RWPE2 (cell line): ENCODE data around the gene BRSK2.

ENCODE experiments used
- ATAC-seq: fragments of 200-7000 bp; cut with Tn5 transposase; 3 replicates; pipeline ENCODE4 v1.9.1; 2021; ENCODE audit warnings: low read depth
- DNase-seq: peaks from one replicate; pipeline ENCODE4 v3.0.0-alpha.2; 2020; ENCODE audit warnings: low spot score
- H3K27ac ChIP-seq: fragments of 450-650 bp; 2 replicates; pipeline ENCODE4 v1.5.1; 2017; ENCODE audit warnings: mild to moderate bottlenecking; ENCODE audit not compliant: poor library complexity, severe bottlenecking
- H3K27me3 ChIP-seq: fragments of 250-450 bp; sonication (Bioruptor Pico); 2 replicates; pipeline ENCODE4 v1.5.1; 2021; ENCODE audit warnings: mild to moderate bottlenecking, moderate library complexity; ENCODE audit not compliant: insufficient read depth, poor library complexity, severe bottlenecking
- H3K36me3 ChIP-seq: fragments of 250-450 bp; sonication (Bioruptor Pico); 2 replicates; pipeline ENCODE4 v1.5.1; 2020; ENCODE audit warnings: low read depth, mild to moderate bottlenecking, moderate library complexity
- H3K4me1 ChIP-seq: fragments of 250-450 bp; sonication (Bioruptor Pico); 2 replicates; pipeline ENCODE4 v1.5.1; 2021; ENCODE audit warnings: mild to moderate bottlenecking, moderate library complexity; ENCODE audit not compliant: insufficient read depth, poor library complexity, severe bottlenecking
- H3K4me3 ChIP-seq: fragments of 250-450 bp; sonication (Bioruptor Pico); 2 replicates; pipeline ENCODE4 v1.5.1; 2021; ENCODE audit warnings: mild to moderate bottlenecking, moderate library complexity; ENCODE audit not compliant: severe bottlenecking
- H3K9me3 ChIP-seq: fragments of 250-450 bp; sonication (Bioruptor Pico); 2 replicates; pipeline ENCODE4 v1.5.1; 2021; ENCODE audit warnings: mild to moderate bottlenecking, moderate library complexity; ENCODE audit not compliant: severe bottlenecking
- CTCF ChIP-seq: fragments of 450-650 bp; IDR thresholded peaks from one replicate; pipeline ENCODE4 v1.5.1; 2017; ENCODE audit warnings: mild to moderate bottlenecking, moderate library complexity; ENCODE audit not compliant: poor library complexity, severe bottlenecking

Gene BRSK2

DNA sequence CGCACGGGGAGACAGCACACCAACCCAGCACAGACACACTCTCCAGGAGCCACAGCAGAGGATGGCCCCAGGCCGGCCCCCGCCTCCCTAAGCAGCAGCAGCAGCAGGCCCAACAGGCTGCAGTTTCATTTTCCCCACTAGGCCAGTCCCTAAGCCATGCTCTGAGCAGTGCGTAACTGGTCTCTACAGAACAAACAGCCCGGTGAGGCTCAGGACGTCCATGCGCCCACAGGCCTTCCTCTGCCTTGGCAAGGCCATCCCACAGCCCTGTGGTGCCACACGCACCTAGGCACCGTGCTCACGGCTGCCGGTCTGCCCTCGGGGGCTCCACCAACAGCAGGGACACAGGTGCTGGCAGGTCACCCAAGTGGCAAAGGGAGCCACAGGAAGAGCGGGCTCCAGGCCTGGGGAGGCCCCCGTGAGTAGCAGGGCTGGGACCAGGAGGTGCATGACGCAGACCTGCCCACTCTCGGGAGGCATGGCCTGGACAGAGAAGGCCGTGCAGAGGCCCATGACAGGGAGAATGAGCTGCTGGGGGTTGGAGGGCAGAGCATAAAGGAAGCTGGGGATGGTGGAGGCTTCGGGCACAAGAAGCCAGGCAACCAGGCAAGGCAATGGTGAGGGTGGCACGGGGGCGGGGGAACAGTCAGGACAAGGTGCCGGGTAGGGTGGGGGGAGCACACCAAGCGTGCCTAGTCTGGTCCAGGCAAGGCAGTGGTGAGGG lies 98.3 kb downstream of the BRSK2 start:
- no peak for DNase-seq
- Histone ChIP-seq H3K9me3 (no peaks in the 10 kb centered on the region), H3K27ac (no peak overlapping the region), H3K36me3 (no peaks in the 10 kb centered on the region), H3K4me1 (no peaks in the 10 kb centered on the region), H3K27me3 (no peaks in the 10 kb centered on the region), H3K4me3 (no peak overlapping the region)
- TF ChIP-seq CTCF: no peak
- ATAC-seq: no peak

GRCh38 chr11:1488575-1489180 lies 98.9 kb downstream of the BRSK2 start:
- no peak for ATAC-seq

GRCh38 chr11:1490651-1491050 lies 100.9 kb downstream of the BRSK2 start:
- no peak for DNase-seq
- Histone ChIP-seq H3K4me1 (no peaks in the 10 kb centered on the region), H3K9me3 (no peaks in the 10 kb centered on the region), H3K4me3 (no peak overlapping the region), H3K27ac (no peak overlapping the region), H3K36me3 (no peaks in the 10 kb centered on the region), H3K27me3 (no peaks in the 10 kb centered on the region)
- ATAC-seq: no peak
- TF ChIP-seq CTCF: no peak

More at GRCh38 chr11:1488575-1489180, 98.9 kb downstream of the BRSK2 start:
- no peaks in the 10 kb centered on the region for H3K36me3 ChIP-seq
- DNase-seq: peak; percentile 59
- H3K27me3 ChIP-seq: no peaks in the 10 kb centered on the region
- no peaks in the 10 kb centered on the region for H3K9me3 ChIP-seq
- H3K4me3 ChIP-seq: no peak overlapping the region
- H3K27ac ChIP-seq: no peak overlapping the region
- no peak for TF ChIP-seq CTCF
- no peaks in the 10 kb centered on the region for H3K4me1 ChIP-seq

DNA sequence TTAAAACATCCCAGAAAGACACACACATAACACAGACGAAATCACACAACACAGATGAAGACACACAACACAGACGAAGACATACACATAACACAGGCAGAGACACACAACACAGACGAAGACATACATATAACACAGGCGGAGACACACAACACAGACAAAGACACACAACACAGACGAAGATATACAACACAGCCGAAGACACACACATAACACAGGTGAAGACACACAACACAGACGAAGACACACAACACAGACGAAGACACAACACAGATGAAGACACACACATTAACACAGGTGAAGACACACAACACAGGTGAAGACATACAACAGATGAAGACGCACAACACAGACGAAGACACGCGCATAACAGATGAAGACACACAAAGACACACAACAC lies 101.6 kb downstream of the BRSK2 start:
- Histone ChIP-seq H3K27me3 (no peaks in the 10 kb centered on the region), H3K4me3 (no peak overlapping the region), H3K4me1 (no peaks in the 10 kb centered on the region), H3K9me3 (no peaks in the 10 kb centered on the region), H3K36me3 (no peaks in the 10 kb centered on the region), H3K27ac (no peak overlapping the region)
- ATAC-seq: no peak
- DNase-seq: no peak
- no peak for TF ChIP-seq CTCF

- H3K9me3 ChIP-seq: no peaks in the 10 kb centered on the region
- H3K36me3 ChIP-seq: no peaks in the 10 kb centered on the region
- no peak overlapping the region for H3K27ac ChIP-seq
- DNase-seq (no peak), ATAC-seq (no peak)
- TF ChIP-seq CTCF: no peak
- H3K4me3 ChIP-seq: no peak overlapping the region
- no peaks in the 10 kb centered on the region for H3K27me3 ChIP-seq
- no peaks in the 10 kb centered on the region for H3K4me1 ChIP-seq
Measured at GRCh38 chr11:1493650-1494244, 104.0 kb downstream of the BRSK2 start.
